Right ventricle myocardium inferior (tissue), 1 donor: ENCODE measurements around the gene NDST3. TPM values are rescaled to one million over a fixed set of nuclear protein-coding genes. Genes with fewer than 3 reads are reported as not detected.

Source experiments
- ATAC-seq: fragments of 200-7000 bp; cut with Tn5 transposase; one replicate; pipeline ENCODE4 v1.9.1; 2020; ENCODE audit warnings: mild to moderate bottlenecking, moderate library complexity
- DNase-seq: peaks from one replicate; pipeline ENCODE4 v3.0.0; 2021; ENCODE audit errors: missing footprints
- intact Hi-C: fragments of 100-400 bp; cut with DNase I; formaldehyde crosslinking; loops from one replicate; pipeline ENCODE4 v1.11.0; 2022
- long read RNA-seq: library from polyadenylated mRNA; unstranded; transcript quantifications from one replicate; pipeline ENCODE4 v2.0.0, GENCODE V29; 2021
- total RNA-seq: library from RNA; stranded (reverse); fragmentation: NEBNext Ultra II Directional; extraction: Animal tissue kit (Norgen Biotek cat#: 25700); gene quantifications from one replicate; pipeline ENCODE4 v1.2.1, GENCODE V29; 2021
- donor health status: DM: no; HTN: yes; CAD: no; lungs with severe emphysema.

Gene NDST3
- total RNA-seq, result not detected
- long read RNA-seq, result 0 reads

DNA sequence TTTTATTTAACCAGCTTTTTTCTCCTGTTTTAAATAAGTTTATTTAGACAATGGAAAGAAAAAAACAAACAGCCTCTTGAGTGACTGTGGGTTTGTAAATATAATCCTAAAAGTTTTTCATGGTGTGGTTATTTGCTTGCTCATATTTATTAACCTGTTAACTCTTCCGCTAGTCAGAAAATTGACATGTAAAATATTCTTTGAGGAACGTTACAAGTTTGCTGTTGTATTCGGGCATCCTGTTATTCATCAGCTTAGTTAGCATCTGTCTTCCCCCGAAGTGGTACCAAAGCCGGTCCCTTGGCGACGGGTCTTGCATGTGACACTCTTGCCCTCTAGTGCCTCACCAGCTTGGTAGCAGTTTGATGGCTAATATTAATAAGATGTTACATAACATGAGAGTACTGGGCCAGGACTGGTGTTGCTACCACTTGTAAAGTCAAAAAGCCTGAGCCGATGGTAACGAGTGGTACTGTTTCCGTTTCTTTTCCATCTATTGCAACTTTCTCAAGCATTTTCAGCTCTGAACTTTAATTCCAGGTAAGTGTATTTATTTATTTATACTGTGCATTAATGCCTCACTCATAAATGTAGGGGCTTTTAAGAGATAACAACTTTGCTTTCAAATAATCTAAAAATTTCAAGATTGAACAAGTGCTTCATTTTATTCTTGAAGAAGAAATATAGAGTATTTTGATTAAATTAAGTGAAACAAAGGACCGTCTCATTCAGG lies at the start of gene NDST3:
TSS of gene NDST3 (plus strand) at position 434 of the 733 bp plus-strand sequence. CDS start 19,425 bp downstream, outside the sequence.
- DNase-seq (peak; percentile 43), ATAC-seq (no peak)
- intact Hi-C loops, result no loop called here

DNA sequence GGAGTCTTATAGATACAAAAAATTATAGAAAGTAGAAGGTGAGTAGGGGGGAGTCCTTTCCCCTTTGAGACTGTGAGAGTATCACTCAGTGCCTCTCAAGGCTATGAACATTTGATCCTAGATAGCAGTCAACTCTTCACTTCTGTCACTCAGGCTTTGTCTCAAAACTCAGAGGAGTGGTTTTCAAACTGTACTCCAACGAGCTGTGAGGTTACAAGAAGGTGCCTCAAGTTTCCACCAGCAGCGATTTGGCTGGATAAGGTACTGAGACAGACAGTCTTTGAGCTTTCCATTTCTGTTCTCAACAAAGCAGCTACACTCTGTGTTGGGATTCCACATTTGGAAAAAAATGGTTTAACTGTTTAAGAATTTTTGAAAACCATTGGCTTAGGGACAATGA lies 48.0 kb upstream of the NDST3 start:
- intact Hi-C loops, result no loop called here
- ATAC-seq, result no peak
- DNase-seq, result no peak

DNA sequence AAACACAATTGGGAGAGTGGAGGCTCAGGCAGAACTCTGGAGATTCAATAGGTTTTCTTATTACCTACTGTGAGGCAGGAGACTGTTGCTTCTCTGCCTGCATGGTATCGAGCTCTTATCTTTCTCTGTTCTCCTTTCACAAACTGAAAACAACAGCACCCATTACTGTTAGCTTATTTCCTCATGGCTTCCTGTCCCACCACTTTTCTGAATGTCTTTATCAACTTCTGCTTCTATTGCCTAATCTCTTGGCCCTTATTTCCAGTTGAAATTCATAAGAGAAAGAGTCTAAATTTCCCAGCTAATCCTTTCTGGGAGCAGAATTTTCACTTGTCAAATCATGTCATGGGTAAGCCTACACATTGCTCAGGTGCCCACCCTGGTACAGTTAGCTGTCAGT lies 46.8 kb upstream of the NDST3 start:
- ATAC-seq (no peak), DNase-seq (no peak)
- intact Hi-C loops, result no loop called here

DNA sequence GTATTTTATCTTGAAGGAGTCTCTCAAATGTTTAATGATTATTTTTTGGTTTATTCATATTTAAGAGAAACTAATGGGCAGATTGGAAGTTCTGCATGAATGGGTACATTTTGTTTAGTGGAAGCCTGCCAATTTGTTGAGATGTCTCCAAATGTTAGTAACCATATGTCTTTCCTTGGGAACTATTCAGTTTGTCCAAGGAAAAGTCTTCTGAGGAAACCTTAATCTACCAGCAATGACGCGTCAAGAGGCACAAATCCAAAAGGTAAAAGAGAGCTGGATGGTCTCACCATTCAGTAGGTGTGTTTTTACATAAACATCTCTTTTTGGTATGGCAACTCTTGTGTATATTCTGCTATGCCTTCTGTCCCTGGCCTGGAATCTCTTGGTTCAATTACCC lies 37.4 kb upstream of the NDST3 start:
- no peak for ATAC-seq
- intact Hi-C loops, result no loop called here

DNA sequence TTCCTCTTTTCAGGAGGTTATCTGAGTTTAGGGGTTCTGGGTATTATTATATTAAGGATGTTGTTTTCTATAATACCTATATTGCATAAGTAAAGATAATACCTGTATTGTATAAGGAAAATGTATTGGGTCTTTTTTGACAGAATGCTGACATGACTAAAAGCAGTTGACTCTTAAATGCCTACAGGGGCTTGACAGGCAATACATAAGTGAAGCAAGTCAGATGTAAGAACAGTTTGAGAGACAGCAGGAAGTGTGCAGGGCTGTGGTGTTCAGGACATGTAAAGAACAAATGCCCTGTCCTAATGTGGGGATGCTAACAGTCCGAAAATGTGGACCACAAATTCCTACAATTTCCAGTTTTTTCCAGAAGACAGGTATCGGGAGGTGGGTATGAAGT lies 30.2 kb upstream of the NDST3 start:
- DNase-seq (no peak), ATAC-seq (no peak)
- intact Hi-C loops, result no loop called here

More for the DNA sequence above, 37.4 kb upstream of the NDST3 start:
- no peak for DNase-seq

DNA sequence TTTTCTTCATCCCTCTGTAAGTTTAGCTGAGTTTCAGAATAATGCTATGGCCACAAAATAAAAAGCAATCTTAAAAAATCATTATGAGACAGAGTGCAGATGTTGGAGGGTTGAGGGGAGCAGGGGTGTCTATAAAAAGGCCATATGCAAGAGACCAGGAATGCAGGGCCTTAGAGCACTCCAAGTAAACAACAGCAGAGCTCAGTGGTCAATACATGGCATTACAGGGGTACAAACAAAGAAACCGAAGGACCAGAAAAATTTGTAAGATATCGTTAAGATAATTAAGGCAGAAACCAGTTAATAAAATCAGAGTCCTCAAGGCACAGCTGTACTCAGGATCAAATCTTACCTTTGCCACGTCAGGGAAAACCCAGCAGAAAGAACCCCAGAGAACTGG lies 28.4 kb upstream of the NDST3 start:
- no peak for DNase-seq
- intact Hi-C loops, result no loop called here
- ATAC-seq, result no peak

DNA sequence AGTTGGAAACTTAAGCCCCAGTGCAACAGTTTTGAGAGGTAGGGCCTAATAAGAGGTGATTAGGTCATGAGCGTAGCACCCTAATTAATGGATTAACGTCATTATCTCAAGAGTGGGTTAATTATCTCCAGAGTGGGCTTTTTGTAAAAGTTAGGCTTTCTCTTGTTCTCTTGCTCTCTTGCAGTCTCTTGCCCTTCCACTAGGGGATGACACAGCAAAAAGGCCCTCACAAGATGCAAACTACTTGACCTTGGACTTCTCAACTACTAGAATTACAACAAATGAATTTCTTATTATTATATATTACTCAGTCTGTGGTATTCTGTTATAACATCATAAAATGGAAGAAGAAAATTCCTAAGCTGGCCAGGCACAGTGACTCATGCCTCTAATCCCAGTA lies 22.1 kb upstream of the NDST3 start:
- intact Hi-C loops, result no loop called here
- no peak for DNase-seq
- ATAC-seq, result no peak

DNA sequence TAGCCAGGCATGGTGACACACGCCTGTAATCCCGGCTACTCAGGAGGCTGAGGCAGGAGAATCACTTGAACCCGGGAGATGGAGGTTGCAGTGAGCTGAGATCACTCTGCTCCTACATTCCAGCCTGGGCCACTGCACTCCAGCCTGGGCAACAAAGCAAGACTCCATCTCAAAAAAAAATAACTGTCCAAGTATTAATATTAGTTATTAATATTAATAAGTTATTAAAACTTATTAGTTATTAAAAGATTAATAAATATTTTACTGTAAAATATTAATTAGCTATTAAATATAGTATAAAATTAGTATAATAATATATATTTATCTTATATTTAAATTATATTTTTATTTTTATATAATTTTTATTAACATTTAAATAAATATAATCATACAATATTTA lies 19.5 kb upstream of the NDST3 start:
- no peak for DNase-seq
- intact Hi-C loops, result no loop called here
- no peak for ATAC-seq

DNA sequence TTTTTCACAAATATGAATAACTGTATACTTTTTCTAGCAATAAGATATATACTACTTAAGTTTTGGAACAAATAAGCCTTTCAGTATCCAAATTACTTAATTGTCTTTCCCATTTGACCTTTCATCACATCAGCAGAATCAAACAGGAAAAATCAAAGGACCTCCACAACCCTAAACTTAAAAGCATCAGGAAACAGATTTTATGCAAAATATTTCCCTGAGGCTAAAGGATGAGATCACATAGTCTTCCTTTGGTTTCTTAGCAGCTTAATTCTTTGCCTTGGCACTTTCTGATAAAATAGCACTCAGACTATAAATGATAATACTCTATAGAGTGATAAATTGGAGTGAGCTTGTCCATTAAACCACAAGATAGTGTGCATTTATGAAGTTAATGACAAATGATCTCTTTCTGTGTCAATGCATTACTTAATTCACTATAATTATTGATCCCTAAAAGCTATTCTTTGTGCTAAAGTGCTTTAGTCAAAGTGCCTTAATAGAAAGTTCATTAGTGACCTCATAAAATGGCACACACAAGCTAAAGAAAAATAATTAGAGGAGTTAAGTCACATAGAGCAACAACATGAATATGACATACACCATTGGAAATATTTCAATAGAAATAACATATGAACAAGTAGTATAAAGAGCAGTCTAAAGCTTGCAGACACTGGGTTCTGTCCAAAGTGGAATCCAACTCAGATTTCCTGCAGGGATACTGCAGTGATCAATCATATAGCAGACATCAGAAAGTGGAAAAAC lies 15.7 kb upstream of the NDST3 start:
- ATAC-seq (no peak), DNase-seq (no peak)
- intact Hi-C loops, result no loop called here

DNA sequence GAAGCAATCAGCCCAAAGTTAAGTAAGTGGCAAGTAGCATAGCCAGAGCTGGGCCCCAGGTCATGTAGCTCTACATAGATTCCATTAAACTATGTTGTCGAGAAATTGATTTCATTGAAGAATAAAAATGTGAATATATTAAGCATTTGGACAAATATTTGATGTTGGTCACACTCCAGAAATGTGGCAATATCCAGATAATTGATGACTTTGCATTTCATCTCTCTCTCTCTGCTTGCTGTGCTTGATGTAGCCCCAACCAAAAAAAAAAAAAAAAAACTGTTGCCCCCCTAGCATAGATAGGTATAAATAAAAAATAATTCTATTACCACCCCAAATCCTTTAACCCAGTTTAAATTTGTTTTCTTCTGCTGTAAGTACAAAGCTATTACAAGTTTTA lies 7.5 kb upstream of the NDST3 start:
- DNase-seq (no peak), ATAC-seq (no peak)

DNA sequence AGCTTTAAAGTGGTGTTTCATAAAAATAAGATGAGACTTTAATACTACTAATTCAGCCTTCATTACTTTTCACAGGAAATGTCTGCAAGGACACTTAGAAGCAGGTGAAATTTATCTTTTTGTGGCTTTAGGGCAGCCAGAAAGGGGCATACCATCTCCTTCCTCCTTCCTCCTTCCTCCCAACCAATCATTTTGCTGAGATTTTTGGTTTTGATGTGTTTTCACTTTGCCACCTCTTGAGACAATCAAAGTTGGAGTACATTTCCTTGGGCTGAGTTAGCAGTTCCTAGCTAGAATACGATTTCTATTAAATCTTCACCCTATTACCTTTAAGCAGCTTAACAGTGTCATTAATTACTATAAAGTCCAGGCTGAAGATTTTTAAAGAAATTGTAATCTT lies 5.1 kb upstream of the NDST3 start:
- intact Hi-C loops, result no loop called here
- no peak for ATAC-seq

More for the DNA sequence above, 7.5 kb upstream of the NDST3 start:
- intact Hi-C loops, result no loop called here

DNA sequence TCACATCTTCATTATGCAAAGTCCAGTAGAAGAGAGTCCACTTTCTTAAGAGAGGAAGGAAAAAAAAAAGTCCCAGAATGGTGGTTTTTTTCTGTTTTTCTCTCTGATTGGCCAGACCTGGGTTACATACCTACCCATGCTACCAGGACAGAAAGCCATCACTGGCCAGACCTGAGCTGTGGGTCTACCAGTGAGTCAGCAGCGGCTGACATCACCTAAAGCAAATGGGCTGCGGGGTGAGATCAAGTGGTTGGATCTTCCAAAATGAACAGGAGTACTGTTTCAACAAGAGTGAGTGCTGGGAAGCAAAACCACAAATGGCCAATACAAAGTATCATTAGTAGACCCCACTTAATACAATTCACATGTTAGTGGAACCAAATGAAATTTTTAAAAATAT lies 1.6 kb upstream of the NDST3 start:
- DNase-seq (peak; percentile 41), ATAC-seq (no peak)
- intact Hi-C loops, result no loop called here

More for the DNA sequence above, 5.1 kb upstream of the NDST3 start:
- no peak for DNase-seq

DNA sequence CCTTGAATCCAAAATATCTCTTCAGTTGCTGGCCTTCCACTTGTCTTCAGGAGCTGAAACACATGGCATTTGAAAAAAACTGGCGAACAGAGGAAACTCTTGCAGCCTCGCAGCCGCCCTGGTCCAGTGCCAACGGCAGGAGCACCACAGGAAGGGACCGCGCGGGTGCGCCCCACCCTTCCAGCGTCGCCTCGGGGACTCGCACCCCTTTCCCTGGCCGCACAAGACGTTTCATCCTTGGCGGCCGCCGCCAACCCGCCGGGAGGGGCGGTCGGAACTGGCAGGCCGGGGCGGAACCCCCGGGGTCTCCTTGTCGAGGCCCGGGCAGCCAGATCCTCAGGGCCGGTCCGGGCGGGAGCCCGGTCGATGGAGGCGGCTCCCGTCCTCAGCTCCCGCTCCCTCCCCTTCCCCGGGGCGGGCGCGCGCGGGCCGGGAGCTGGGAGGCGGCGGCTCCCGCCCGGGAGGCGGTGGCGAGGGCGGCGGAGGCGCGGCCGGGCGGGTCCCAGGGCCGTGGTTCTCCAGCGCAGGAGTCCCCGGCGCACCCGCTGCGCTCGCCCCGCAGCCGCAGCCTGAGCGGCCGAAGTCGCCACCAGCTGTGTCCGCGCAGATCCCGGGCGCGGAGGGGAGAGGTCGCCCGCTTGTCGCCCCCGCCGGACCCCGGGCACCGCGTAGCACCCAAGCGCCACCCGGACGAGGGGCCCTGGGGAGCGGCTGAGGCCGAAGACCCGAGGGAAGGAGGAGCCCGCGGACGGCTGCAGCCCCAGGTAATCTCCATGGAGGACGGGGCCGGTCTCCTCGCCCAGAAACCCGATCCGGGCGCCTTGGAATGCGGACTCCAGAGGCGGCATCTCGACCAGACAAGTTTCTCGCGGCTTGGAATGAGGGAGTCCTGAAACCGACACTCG lies 886 bp upstream of the NDST3 start:
- peak; percentile 61 for DNase-seq
- intact Hi-C loops, result no loop called here
- ATAC-seq, result peak; percentile 28

DNA sequence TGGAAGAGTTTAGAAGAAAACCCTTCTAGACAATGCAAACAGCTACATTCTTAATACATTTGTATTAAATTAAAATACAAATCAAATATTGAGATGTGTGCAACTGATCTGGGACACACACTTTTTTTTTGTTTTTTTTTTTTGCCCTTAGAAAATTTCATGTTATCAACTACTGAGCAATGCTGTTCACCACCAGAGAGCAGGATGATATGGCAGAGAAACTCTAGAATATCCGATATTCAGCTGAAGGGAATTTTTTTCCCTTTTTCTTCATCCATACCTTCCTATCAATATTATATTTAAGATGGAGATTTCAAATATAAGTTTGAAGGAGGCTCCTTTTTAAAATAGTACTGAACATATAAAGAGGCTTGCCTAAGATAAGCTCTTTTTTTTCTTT lies 1.0 kb downstream of the NDST3 start:
- ATAC-seq (no peak), DNase-seq (no peak)
- intact Hi-C loops, result no loop called here

DNA sequence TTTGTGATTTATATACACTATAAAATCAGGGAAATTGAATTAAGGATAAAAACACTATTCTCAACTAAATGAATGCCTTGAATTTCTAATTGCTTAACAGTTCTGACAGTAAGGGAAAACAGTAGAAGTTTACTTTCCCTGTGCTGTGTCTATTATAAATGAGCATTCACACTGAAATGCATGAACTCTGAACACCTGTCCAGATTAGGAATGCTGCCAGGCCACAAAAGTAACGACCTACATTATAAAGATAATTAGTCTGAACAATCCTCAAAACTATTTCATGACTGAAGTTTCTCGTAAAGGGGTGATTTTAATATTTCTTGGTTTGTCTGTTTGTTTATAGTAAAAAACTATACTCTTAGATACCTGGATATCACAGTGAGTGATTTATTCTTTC lies 2.0 kb downstream of the NDST3 start:
- intact Hi-C loops, result no loop called here
- no peak for ATAC-seq
- no peak for DNase-seq

DNA sequence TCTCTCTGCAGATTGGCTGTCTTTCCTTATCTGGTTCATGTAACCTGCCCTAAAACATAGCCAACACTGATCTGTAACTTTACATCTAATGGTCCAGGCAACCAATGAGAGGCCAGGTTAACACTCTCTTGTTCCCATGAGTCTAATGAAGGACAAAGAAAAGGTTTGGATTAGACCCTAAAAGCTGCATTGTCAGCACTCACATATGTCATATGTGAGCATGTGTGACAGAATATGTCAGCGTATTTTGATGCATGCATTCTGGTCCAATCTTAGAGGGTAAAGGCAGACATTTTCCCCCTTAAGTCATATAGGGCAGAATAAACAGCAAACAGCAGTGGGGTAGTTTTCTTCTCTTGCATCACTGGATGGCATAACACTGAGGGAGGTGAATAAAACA lies 3.7 kb downstream of the NDST3 start:
- ATAC-seq, result no peak
- intact Hi-C loops, result no loop called here
- DNase-seq, result no peak

DNA sequence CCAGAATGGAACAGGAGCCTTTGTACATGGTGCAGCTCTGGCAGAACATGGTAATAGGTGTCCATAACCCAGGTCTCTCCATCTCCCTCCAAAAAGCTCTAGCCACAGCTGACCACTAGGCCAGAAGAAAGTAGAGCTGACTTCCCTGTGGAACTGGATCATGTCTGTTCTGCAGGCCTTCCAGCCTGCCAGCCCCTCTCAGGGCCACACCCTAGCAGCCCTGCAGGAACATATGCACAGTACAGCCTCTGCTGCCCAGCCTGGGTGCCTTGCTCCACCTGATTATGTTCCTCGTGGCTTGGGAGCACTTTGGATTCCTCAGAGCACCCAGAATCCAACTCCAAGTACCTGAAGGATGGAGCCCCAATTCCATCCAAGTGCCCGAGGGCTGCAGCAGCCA lies 12.0 kb downstream of the NDST3 start:
- intact Hi-C loops, result no loop called here
- peak; percentile 35 for DNase-seq
- no peak for ATAC-seq

DNA sequence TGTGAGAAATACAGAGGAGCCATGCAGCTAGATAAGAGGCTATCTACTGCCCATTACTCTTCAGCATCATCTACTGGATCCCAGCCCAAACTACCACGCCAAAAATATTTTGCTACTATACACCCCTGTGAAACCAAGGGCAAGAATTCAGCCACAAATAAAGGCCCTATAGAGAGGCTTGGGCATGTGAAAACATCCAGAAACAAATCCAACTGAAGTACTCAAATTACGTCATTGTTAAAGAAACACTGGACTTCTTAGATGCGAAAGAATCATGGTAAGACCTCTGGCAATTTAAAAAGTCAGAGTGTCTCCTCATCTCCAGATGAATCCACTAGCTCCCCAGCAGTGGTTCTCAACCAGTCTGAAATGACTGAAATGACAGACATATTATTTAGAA lies 12.8 kb downstream of the NDST3 start:
- intact Hi-C loops, result no loop called here
- no peak for DNase-seq
- no peak for ATAC-seq

DNA sequence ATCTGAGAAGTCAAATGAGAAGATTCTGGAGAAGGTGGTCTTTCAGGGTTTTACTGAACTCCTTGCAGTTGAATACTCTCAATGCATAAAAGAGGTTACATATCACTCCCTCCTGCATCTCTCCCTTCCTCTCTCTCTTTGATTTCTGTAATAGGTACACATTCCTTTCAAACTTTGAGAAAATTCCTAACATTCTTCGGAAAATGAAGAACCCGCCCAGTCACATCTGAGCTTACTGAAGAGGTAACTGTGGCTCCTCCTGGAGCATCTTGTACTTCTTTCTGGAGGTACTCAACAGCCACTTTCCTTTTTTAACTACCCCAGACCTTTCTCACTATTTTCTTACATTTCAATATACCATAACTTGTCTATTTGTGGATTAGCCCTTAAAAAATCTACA lies 24.7 kb downstream of the NDST3 start:
- ATAC-seq (no peak), DNase-seq (no peak)
- intact Hi-C loops, result no loop called here
